DMS114 treated with DMSO at 0.1 percent for 48 hours (cell line): ENCODE results near the gene RASGEF1C.
A peak's percentile ranks its signal among the peaks of the same experiment; 100 is the strongest.
"Not testable (repeated sequence)": the region's sequence is repeated elsewhere in the genome, so short reads cannot be mapped to it uniquely, and the experiment has no call there.

Experiments
- DNase-seq: peaks from one replicate; lab custom pipeline; 2025; ENCODE audit not compliant: unreplicated experiment; lab: John Stamatoyannopoulos, UW

RASGEF1C gene

DNA sequence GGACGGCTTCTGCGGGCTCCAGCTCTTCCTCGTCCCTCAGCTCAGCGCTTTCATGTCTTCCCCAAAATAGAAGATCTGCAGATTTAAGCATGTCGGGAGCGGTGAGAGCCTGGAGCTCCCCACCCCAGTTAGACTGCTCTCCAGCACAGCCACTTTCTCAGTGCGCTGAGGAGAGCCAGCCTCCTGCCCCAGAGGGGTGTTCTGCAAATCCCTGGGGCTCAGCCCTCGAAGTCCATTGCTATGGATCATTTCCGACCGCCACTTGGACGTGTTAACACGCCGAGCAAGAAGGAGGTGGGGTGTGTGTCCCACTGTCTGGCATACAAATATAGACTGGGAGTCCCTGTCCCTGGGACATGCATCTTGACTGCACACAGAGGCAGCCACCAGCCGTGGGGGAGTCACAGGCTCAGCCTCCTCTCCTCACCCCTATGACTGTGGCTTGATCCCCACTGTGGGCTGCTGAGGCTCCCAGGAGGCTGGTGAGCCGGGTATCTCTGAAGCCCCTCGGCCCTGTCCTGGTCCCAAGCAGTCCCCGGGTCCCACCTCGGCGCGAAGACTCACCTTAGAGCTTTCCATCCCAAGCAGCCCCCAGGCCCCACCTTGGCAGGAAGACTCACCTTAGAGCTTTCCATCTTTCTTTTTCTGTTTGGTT lies 107.4 kb downstream of the RASGEF1C start:
- no peak for DNase-seq

DNA sequence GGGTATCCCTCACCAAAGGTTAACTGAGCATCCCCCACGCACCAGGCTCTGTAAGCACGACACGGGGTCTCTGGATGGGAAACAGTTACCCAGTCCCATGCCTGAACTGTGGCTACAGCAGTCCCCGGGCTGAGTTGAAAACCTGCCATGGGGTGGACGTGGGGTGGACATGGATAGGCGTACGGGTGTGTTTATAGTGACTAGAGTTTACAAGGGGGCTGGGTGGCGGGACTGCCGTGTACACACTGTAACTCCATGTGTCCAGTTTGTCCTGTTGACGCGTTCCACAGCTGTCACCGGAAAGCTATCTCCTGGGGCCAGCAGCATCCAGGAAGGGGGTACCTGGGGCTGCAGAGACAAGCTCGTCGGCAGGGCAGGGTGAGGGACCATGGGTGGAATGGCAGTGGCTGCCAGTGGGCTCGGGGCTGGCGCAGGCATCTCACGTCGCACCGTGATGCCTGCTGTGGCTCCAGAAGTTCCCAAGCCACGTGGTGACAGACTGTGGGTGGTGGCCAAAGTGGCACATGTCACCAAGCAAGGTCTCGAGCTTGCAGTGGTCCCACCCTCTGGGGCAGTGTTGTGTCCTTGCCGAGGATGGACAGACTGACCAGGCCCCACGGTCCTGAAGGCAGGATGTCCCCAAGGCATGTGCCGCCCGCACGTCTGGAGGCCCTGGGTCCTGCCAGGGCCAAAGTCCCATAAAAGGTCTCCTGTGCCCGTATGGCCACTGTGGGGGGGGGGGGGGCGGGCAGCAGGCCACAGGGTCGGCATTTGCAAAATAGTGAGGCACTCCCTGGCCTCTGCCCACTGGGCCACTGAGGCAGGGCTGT lies 108.2 kb downstream of the RASGEF1C start:
- no peak for DNase-seq

DNA sequence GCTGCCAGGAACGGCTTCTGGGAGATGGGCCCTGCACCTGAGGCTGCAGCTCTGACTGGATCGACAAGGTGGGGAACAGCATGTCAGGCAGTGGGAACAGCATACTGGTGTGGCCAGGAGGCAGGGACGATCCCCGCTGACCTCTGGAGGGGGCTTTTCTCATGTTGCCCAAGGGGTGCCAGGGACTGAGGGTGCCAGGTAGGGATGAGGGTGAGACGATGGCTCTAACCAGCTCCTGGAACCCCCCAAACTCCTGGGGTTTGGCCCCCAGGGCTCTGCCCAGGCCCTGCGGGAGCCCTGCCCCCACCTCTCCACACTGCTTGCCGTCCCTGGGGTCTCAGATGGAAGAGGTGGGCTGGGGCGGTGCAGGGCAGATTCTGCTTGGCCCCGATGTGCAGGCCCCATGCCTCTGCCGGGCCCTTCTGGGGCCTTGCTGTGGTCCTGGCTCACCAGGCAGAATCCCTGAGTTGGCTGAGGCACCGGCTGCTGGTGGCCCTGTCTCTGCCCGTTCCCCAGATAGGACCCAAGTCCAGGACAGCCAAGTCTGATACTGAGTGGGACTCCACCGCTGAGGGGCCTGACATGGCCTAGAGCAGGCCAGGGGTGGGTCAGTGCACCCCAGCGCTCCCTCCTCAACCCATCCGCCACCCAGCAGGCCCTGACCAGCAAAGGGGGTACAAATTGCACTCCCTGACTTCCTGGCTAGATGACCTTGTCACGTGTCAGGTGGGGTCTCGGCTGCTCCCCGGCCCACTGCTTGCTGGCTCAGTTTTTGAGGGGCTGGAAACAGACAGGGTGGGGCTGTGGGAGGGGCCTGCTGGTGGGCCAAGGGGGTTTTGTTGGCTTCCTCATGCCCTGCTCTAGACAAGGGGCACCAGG lies 109.0 kb downstream of the RASGEF1C start:
- no peak for DNase-seq

DNA sequence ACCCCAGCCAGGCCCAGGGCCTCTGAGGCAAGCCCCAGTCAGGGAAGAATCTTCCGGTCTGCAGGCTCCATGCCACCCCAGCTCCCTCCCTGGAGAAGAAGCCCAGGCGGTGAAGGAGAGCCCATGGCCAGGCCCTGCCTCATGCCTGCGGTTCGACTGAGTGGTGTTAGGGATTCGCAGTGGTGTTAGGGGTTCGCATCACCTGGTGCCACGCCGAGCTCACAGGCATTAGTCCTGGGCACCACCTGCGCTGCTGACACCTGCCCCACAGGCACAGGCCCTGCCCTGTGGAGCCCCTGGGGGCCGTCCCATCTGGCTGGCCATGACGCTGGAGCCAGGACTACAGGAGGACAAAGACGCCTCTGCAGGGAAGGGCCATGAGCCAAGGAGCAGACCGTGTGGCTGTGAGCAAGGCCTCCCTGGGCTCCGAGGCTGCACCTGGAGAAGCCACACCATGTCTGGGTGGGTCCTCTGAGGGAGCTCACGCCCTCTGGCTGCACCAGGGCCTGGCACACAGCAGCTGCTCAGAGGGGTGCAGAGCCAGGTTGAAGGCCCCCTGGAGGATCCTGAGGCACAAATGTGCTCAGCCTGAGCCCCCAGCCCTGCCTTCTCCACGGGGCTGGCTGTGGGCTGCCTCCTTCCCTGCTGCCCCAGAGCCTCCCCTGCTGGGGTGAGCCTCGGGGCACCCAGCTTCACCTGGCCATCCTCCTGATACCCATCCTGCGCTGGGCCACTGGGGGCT lies 109.8 kb downstream of the RASGEF1C start:
- no peak for DNase-seq

DNA sequence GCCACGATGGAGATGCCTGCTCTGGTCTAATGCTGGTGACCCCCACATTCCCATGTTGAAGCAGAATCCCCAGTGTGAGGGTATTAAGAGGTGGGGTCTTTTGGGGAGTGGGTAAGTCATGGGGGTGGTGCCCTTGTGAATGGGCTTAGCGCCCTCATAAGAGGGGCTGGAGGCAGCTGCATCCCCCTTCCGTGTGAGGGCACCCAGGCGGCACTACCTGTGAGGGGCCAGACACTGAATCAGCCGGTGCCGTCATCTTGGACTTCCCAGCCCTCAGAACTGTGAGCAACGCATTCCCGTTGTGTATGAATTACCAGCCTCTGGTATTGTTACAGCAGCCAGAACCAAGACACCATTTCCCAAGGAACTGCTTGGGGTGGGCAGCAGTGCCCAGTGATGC lies 110.5 kb downstream of the RASGEF1C start:
- no peak for DNase-seq

DNA sequence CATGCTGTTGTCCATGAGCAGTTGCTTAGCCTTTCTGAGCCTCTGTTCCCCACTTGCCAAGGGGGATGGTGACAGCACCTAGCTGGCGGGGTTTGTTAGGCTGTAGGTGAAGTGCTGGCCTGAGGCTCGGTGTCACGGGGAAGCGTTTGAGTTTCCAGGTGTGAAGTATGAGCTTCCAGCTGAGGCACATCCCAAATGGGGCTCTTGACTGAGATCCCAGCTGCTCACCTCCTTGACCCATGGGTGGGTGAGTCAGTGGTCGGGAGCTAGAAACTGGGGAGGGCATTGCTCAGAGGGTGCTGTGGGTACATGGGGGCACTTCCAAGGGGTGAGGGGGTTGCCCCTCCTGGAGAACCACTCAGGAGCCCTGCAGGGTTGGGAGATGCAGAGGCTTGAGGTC lies 111.1 kb downstream of the RASGEF1C start:
- no peak for DNase-seq

DNA sequence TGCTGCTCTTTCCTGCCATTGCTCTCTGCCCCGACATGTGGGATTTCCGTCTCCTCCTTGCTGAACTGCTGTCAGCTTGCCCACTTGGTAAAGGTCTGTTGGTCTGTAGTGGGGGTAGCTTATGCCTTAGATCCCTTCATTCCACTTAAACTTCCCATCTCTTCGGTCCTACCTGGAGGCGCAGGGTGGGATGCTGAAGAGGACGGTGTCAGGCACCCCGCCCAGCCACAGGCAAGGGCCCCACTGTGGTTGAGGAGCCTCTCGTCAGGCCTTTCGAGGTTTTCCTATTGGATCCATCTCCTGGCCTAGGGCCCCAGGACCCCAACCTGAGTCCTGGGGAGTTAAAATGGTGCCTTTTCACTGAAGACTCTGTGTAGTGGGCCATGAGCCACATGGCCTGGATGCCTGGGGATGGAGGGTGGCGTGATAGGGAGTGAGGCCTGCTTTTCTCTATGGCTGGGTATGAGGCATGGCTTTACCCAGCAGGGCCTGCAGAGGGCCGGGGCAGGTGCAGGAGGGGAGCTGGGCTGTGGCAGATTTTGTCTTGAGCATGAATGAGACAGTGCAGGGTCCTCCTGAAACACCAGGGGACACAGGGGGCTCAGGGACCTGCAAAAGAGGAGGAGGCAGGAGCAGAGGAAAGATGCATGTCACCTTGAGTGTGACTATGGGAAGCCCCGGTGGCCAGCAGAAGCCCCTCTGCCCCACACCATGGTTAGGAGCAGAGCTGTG lies 111.7 kb downstream of the RASGEF1C start:
- no peak for DNase-seq

DNA sequence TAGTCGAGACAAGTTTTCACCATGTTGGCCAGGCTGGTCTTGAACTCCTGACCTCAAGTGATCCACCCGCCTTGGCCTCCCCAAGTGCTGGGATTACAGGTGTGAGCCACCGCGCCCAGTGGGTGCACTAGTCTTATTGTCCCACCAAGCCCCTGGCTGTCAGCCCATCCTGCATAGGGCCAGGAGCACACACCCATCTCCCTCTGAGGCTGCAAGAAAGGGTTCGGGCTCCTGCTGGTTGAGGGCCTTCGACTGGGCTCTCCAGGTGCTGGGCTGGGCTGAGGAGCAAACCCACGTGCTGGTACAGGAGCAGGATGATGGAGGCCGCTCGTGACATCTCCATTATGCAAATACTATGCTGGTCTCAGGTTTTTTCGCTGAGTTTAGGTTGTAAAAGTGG lies 112.4 kb downstream of the RASGEF1C start:
- DNase-seq: no peak

DNA sequence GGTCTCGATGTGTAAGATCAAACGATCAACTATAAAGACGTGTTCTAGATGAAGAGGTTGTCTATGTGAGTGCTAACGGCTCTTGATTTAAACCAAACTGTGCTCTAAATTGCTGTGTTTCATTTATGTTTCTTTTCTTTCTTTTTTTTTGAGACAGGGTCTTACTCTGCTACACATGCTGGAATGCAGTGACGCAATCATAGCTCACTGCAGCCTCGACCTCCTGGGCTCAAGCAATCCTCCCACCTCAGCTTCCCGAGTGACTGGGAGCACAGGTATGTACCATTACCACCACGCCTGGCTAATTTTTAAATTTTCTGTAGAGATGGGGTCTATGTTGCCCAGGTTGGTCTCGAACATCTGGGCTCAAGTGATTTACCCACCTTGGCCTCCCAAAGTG lies 113.5 kb downstream of the RASGEF1C start:
- DNase-seq: no peak

DNA sequence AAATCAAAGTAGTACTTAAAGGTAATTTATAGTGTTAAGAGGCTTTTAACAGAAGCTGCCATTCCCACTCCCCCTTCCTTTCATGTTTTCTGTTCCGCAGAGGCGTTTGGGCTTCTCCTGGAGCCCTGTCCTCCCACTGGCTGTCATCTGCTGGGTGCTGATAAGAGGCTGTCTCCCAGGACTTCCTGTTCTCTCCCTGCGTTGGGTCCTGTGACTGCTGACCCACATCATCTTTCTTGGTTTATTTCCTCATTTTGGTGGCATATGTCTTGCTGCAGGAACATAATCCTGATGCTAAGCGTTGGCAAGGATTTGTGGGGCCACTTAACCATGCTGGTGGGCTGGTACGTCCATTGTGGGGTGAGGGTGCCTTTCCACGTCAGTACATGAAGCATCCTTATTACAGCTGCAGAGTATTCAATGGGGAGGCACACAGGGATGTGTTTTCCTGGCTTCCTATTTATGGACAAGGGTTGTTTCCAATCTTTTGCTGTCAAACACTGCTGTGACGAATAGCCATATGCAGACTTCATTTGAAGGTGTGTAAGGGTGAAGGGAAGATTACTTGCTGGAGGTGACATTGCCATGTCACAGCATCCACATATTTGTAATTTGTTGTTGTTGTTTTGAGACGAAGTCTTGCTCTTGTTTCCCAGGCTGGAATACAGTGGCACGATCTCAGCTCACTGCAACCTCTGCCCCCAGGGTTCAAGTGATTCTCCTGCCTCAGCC lies 115.2 kb downstream of the RASGEF1C start:
- no peak for DNase-seq

DNA sequence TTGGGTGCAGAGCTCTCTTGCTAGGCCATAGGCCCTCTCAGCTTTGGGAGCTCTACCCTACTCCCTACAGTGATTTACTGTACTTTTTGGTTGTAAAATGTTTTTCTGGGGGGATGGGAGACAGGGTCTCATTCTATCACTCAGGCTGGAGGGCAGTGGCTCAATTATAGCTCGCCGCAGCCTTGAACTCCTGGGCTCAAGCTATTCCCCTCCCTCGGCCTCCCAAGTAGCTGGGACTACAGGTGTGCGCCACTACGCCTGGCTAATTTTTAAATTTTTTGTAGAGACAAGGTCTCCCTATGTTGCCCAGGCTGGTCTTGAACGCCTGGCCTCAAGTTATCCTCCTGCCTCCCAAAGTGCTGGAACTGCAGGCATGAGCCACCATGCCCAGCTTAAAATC lies 115.8 kb downstream of the RASGEF1C start:
- no peak for DNase-seq

DNA sequence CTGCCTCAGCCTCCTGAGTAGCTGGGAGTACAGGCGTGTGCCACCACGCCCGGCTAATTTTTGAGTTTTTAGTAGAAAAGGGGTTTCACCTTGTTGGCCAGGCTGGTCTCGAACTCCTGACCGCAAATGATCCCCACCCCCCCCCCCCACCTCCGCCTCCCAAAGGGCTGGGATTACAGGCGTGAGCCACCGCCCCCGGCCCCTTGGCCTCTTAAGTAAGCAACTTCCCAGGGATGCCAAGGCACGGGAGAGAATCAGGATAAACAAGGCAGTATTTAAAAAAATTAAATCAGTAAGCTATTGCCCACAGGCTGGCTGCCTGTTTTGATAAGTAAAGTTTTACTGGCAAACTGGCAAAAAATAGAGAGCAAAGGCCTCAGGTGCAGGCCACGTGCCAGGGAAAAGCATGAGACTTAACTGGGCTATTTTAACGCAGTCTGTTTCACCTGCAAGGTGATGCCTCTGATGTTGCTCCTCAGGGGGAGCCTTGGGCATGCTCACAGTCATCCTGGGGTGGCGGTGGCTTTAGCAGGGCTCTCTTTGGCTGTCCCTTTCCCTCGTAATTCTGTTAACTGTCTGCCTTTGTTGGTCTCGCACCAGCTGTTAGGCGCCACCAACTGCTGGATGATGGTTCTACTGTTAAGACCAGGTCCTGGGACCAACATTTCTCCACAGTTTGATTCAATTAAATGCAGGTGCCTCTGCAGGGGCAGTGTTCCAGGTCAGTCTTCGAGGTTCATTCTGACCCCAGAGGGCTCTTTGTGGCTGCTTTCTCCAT lies 118.1 kb downstream of the RASGEF1C start:
- peak; percentile 36 for DNase-seq

DNA sequence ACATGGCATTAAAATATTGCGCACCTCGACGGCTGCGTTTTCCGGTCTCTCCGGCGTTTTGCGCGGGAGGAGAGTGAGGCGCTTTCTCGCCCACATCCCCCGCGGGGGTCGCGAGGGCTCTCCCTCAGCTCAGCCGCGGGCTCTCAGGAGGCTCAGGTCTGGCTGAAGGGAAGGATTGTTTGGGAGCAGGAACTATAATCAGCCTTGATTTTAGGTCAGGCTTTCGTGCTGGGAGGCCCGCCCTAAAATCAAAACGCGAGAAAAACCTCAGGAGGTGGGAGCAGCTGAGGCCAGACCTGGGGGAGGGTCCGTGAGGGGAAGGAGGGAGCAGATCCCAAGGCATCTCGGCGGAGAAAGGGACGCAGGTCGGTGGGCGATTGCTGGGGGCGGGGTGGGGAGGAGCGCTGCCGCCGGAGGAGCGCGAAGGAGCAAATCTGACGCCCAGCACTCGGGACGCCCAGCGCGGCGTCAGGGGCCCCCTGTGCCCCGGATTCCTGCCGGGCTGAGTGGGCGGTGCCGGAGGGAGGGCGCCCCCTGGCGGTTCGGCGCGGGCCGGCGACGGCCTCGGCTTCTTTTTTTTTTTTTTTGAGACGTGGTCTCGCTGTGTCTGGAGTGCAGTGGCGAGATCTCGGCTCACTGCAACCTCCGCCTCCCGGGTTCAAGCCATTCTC lies 118.8 kb downstream of the RASGEF1C start:
- peak; percentile 77 for DNase-seq

DNA sequence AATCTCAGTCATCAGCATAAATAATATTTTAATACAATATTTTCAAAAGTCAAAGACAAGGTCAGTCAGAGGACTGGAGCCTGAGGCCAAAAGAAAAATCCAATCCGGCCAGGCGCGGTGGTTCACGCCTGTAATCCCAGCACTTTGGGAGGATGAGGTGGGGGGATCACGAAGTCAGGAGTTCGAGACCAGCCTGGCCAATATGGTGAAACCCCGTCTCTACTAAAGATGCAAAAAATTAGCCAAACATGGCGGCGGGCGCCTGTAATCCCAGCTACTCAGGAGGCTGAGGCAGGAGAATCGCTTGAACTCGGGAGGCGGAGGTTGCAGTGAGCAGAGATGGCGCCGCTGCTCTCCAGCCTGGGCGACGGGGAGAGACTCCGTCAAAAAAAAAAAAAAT lies 119.4 kb downstream of the RASGEF1C start:
- DNase-seq: not testable (repeated sequence)

DNA sequence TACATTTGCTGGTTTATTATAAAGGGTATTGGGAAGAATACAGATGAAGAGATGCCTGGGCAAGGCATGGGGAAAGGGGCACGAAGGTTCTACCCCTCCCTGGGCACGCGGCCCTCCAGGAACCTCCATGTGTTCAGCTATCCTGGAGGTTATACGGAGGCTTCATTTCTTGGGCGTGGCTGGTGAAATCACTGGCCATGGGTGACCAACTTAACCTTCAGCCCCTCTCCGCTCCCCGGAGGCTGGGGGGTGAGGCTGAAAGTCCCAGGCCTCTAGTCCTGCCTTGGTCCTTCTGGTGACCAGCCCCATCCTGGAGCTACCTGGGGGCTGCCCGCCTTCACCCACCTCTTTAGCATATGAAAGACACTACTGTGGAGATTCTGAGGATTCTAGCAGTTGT lies 120.5 kb downstream of the RASGEF1C start:
- DNase-seq: no peak

DNA sequence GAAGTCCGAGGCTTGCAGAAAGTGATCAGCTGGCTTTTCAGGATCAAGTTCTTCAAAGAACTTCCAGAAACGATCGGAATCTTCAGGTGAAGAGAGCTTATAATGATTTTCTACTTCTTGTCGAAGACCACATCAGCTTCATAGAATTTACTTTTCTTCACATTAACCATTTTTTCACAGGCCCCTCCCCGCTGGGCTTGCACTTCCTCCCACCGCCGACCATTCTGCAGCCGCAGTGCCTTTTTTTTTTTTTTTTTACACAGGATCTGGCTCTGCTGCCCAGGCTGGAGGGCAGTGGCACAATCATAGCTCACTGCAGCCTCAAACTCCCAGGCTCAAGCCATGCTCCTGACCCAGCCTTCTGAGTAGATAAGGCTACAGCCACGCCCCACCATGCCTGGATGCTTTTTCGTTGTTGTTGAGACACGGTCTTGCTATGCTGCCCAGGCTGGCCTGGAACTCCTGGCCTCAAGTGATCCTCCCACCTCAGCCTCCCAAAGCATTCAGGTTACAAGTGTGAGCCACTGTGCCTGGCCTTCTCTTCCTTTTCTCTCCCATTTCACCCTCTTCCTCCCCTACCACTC lies 122.1 kb downstream of the RASGEF1C start:
- DNase-seq: no peak

DNA sequence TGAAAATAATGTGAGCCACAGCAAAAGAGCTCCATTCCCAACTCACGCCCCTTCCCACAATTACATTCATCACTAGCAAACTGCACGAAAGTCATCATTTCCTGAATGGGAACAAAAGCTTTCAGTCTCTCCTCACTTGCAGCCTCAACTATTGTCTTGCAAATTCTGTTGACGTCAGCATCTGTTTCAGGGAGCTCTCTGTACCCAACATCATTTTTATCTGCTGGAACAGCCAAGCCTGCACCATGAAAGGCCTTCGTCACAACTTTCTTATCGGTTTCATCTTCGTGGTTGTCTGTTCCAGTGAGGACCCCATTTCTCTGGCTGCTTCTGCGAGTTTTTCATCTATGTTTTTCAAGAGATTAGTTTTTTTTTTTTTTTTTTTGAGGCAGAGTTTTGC lies 123.2 kb downstream of the RASGEF1C start:
- no peak for DNase-seq
